Suprapubic skin (tissue), 4 donors: Measurements from ENCODE around the gene SPRED1. TPM values are rescaled to one million over a fixed set of nuclear protein-coding genes. Genes with fewer than 3 reads are reported as not detected.
"Not testable (repeated sequence)": the region's sequence is repeated elsewhere in the genome, so short reads cannot be mapped to it uniquely, and the experiment has no call there.

Experiments used
- DNase-seq, 2 donors: peaks; one replicate each; pipeline ENCODE4 v3.0.0-alpha.2; 2019; ENCODE audit warnings: low spot score in 2 of 2
- H3K27ac ChIP-seq: fragments of 200-600 bp; sonication (generic); one replicate; pipeline ENCODE4 v1.5.1; 2019
- H3K27me3 ChIP-seq: fragments of 200-600 bp; sonication (generic); one replicate; pipeline ENCODE4 v1.5.1; 2019
- H3K36me3 ChIP-seq: fragments of 200-600 bp; sonication (generic); one replicate; pipeline ENCODE4 v1.5.1; 2019
- H3K4me1 ChIP-seq: fragments of 200-600 bp; sonication (generic); one replicate; pipeline ENCODE4 v1.5.1; 2019
- H3K4me3 ChIP-seq: fragments of 200-600 bp; sonication (generic); one replicate; pipeline ENCODE4 v1.5.1; 2019; ENCODE audit warnings: mild to moderate bottlenecking
- H3K9me3 ChIP-seq: fragments of 200-600 bp; sonication (generic); one replicate; pipeline ENCODE4 v1.5.1; 2019
- CTCF ChIP-seq, 2 donors: fragments of 200-600 bp in 1 of 2; fragments of 450-650 bp in 1 of 2; sonication (generic) in 1 of 2; IDR thresholded peaks; one replicate each; pipeline ENCODE4 v1.5.1; 2016 to 2019; ENCODE audit warnings: antibody characterized with exemption in 2 of 2, mild to moderate bottlenecking in 1 of 2, moderate library complexity in 1 of 2
- EP300 ChIP-seq: sonication (generic); formaldehyde crosslinking; IDR thresholded peaks from one replicate; pipeline ENCODE4 v1.6.1; 2017; ENCODE audit warnings: antibody characterized with exemption
- POLR2A ChIP-seq, 2 donors: fragments of 450-650 bp; IDR thresholded peaks; one replicate each; pipeline ENCODE4 v1.6.1; 2017; ENCODE audit warnings: antibody characterized with exemption in 2 of 2, mild to moderate bottlenecking in 2 of 2, moderate library complexity in 2 of 2
- POLR2AphosphoS5 ChIP-seq, 3 donors: sonication (generic); formaldehyde crosslinking; IDR thresholded peaks; one replicate each; pipeline ENCODE4 v1.6.1; 2017; ENCODE audit warnings: antibody characterized with exemption in 3 of 3
- WGBS: methylation state at CpG from one replicate; pipeline ENCODE4 v1.1.5; 2018; 5-methylcytosine and 5-hydroxymethylcytosine counted together
- total RNA-seq, 4 donors: library from RNA; depleted of rRNA; stranded (reverse); fragments of >200 nt; gene quantifications; one replicate each; pipeline ENCODE4 v1.1.0, GENCODE V29; 2016

Gene SPRED1
- total RNA-seq, 4 donors from 2014 or later: 8.8 to 17.6 (median 12.8) TPM

DNA sequence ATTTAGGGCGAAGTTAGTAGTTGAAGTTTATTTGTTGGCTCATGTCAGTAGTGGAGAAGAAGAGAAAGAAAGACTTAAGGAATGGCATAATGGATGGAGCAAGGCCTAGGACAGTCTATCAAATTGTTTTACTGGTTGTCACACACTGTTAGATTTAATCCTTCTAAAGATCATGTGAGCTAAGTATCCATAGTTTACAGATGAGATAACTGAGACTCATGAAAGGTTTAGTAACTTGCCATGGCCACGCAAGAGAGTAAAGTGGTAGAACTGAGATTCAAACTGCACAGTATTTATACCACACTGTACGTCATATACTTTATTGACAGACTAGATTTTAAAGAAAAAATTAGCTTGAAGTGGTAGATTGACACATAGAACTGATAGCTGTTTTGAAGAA, 11.4 kb downstream of the SPRED1 start:
- H3K27ac ChIP-seq: no peak overlapping the region
- DNase-seq: no peak
- H3K9me3 ChIP-seq: no peaks in the 10 kb centered on the region
- H3K4me3 ChIP-seq: no peak overlapping the region
- TF ChIP-seq EP300 (no peak), CTCF (IDR thresholded peaks at IDR 0.05) (no peak), POLR2AphosphoS5 (IDR thresholded peaks at IDR 0.05) (no peak), POLR2A (IDR thresholded peaks at IDR 0.05) (no peak)
- no peaks in the 10 kb centered on the region for H3K27me3 ChIP-seq
- peaks cover 7% of the 10 kb centered on the region for H3K4me1 ChIP-seq
- H3K36me3 ChIP-seq: no peaks in the 10 kb centered on the region
- WGBS: 71% methylated on average over 3 of the region's 3 CpGs

GRCh38 chr15:38266247-38266986, 13.8 kb downstream of the SPRED1 start:
- H3K36me3 ChIP-seq: no peaks in the 10 kb centered on the region
- H3K4me1 ChIP-seq: peaks cover 7% of the 10 kb centered on the region
- no peaks in the 10 kb centered on the region for H3K9me3 ChIP-seq
- no peak for DNase-seq
- TF ChIP-seq EP300 (no peak), CTCF (IDR thresholded peaks at IDR 0.05) (no peak), POLR2AphosphoS5 (IDR thresholded peaks at IDR 0.05) (no peak), POLR2A (IDR thresholded peaks at IDR 0.05) (no peak)
- H3K4me3 ChIP-seq: no peak overlapping the region
- no peaks in the 10 kb centered on the region for H3K27me3 ChIP-seq
- H3K27ac ChIP-seq: no peak overlapping the region
- WGBS: 26% methylated on average over 7 of the region's 7 CpGs

DNA sequence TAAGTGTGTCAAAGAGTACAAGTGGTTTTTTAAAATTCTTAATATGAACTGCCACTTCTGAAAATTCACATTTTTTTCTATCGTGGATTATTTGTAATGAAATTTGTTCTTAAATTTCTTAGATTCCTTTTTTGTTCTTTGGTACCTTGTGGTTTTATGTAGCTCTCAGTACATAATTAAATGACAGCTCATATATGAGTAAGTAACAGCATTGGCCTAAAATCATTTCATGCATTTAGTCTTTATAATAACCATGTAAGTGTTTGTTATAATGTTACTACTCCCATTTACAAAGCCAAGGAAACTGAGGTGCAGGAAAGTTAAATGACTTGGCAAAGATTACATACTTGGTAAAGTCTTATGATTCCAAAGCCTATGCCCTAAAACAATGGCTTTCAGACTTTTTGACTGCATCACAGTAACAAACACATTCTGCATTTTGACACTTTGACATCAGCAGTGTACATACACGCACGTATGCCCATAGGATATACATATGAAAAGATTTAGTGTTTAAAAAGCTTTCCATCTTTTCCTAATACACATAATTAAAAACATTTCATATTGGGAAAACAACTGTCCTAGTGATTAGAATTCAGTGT, 14.9 kb downstream of the SPRED1 start:
- no peak for TF ChIP-seq POLR2A (IDR thresholded peaks at IDR 0.05)
- TF ChIP-seq EP300: no peak
- no peak for TF ChIP-seq CTCF (IDR thresholded peaks at IDR 0.05)
- TF ChIP-seq POLR2AphosphoS5 (IDR thresholded peaks at IDR 0.05): no peak
- Histone ChIP-seq H3K4me1 (peaks cover 7% of the 10 kb centered on the region), H3K4me3 (no peak overlapping the region), H3K27ac (no peak overlapping the region), H3K27me3 (no peaks in the 10 kb centered on the region), H3K9me3 (no peaks in the 10 kb centered on the region), H3K36me3 (no peaks in the 10 kb centered on the region)
- WGBS: 73% methylated on average over 3 of the region's 3 CpGs
- DNase-seq: no peak

DNA sequence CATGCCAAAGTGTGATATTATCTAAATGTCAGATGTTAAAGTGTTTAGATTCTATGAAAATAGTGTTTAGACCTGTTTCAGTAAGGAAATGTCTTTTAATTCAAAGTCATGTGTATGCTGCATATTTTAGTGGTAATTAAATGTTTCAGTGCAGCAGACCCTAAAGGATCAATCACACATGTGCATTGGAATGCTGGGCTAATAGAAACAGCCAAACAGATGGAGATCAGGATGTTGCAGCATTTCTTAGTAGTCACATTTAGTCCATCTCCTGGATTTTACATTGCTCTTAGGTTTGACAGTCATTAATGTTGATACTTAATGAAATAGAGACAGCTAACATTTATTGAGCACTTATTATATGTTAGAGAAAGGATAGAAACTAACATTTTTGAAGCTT, 18.5 kb downstream of the SPRED1 start:
- Histone ChIP-seq H3K4me1 (peaks cover 19% of the 10 kb centered on the region), H3K9me3 (no peaks in the 10 kb centered on the region), H3K4me3 (no peak overlapping the region), H3K36me3 (no peaks in the 10 kb centered on the region), H3K27me3 (no peaks in the 10 kb centered on the region), H3K27ac (no peak overlapping the region)
- no peak for DNase-seq
- TF ChIP-seq POLR2AphosphoS5 (IDR thresholded peaks at IDR 0.05): no peak
- no peak for TF ChIP-seq EP300
- TF ChIP-seq POLR2A (IDR thresholded peaks at IDR 0.05): no peak
- no peak for TF ChIP-seq CTCF (IDR thresholded peaks at IDR 0.05)

GRCh38 chr15:38271895-38272294, 19.3 kb downstream of the SPRED1 start:
- TF ChIP-seq POLR2AphosphoS5 (IDR thresholded peaks at IDR 0.05): no peak
- TF ChIP-seq EP300: no peak
- no peak for TF ChIP-seq POLR2A (IDR thresholded peaks at IDR 0.05)
- no peak for TF ChIP-seq CTCF (IDR thresholded peaks at IDR 0.05)
- no peak overlapping the region for H3K27ac ChIP-seq
- H3K27me3 ChIP-seq: no peaks in the 10 kb centered on the region
- no peaks in the 10 kb centered on the region for H3K36me3 ChIP-seq
- no peak overlapping the region for H3K4me3 ChIP-seq
- WGBS: 90% methylated on average over 3 of the region's 3 CpGs
- peaks cover 19% of the 10 kb centered on the region for H3K4me1 ChIP-seq
- no peaks in the 10 kb centered on the region for H3K9me3 ChIP-seq
- no peak for DNase-seq

DNA sequence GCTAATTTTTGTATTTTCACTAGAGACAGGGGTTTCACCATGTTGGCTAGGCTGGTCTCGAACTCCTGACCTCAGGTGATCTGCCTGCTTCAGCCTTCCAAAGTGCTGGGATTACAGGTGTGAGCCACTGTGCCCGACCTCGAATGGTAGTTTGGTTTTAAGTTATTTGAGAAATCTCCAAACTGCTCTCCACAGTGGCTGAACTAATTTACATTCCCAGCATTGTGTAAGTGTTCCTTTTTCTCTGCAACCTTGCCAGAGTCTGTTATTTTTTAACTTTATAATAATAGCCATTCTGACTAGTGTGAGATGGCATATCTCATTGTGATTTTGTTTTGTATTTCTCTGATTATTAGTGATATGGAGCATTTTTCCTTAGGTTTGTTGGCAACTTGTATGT, 19.8 kb downstream of the SPRED1 start:
- 79% methylated on average over 3 of the region's 3 CpGs for WGBS
- H3K27ac ChIP-seq, H3K4me3 ChIP-seq: not testable (repeated sequence)

More for the DNA sequence above, 19.8 kb downstream of the SPRED1 start:
- DNase-seq, H3K27me3 ChIP-seq, H3K36me3 ChIP-seq, H3K9me3 ChIP-seq: not testable (repeated sequence)
- H3K4me1 ChIP-seq: peaks cover 19% of the 10 kb centered on the region
